GM19193 (cell line): Measurements from ENCODE around the gene ABCA6.

Experiments
- POLR2A ChIP-seq: IDR thresholded peaks from 4 replicates; pipeline ENCODE4 v1.6.1; 2011; ENCODE audit not compliant: insufficient read depth, insufficient read length; ENCODE audit errors: extremely low read depth

The ABCA6 gene

DNA sequence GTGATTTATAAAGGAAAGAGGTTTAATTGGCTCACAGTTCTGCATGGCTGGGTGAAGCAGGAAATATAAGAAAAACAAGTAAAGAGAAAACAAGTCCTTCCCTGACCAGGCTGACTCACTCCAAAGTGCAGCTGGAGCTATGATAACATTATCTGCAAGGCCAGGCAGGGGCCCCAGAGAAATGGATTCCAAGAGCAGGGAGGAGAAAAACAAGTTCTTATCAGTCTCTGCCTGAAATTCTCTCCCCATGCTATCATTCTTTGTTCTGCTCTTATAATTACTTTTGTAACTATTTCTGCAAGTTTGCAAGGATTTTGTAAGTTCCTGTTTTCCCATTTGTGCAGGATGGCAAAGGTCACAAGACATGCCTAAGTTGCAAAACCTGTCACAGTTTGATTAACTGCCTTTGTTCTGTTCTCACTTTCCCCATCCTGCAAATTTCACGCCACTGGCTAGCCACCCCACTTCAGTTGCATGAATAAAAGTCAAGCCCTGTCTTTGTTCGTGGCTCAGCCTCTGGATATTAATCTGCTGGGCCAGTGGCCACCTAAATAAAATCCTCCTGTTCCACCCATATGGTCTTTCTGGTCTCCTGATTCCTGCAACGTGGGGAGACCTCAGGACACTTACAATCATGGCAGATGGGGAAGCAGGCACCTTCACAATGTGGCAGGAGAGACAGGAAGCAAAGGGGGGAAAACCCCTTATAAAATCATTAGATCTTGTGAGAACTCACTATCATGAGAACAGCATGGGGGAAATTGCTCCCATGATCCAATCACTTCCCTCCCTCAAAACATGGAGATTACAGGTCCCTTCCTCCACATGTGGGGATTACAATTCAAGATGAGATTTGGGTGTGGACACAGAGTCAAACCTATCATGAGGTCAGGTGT is 94.1 kb downstream of the ABCA6 start:
- no peak for TF ChIP-seq POLR2A

DNA sequence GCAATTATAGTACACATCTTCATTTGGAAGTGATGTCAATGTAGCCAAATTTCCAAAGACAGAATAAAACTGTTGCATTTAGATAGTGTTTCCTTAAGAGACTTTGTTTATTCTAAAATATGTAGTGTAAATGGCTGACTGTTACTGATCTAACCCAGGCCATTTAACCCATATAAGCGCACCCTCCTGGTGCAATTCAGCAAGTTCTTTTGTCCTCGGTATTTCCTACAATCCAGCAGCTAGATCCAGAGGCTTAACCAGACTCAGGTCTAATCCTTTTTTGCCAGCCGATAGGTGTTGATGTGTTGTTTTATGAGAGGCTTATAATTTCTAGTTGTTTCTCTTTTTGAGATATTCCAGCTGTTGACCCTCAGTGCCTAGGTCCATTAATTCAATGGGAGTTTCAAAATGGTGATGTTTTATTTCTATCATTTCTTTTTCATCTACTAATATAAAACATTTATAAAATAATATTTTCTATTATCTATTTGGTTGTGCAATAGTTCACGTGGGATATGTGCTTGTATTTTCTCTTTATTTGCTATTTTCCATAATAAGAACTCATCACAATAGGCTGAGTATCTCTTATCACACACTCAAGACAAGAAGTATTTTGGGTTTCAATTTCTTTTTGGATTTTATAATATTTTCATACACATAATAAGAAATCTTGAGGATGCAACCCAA is 95.4 kb downstream of the ABCA6 start:
- TF ChIP-seq POLR2A: no peak

DNA sequence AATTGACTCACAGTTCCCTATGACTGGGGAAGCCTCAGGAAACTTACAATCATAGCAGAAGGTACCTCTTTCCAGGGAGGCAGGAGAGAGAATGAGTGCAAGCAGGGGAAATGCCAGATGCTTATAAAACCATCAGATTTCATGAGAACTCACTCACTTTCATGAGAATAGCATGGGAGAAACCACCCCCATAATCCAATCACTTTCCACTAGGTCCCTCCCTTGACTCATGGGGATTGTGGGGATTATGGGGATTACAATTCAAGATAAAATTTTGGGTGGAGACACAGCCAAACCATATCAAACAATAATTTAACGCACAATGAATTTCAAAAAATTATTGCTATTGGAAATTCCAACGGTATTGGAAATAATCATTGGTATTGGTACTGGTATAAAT is 96.0 kb downstream of the ABCA6 start:
- TF ChIP-seq POLR2A: no peak

DNA sequence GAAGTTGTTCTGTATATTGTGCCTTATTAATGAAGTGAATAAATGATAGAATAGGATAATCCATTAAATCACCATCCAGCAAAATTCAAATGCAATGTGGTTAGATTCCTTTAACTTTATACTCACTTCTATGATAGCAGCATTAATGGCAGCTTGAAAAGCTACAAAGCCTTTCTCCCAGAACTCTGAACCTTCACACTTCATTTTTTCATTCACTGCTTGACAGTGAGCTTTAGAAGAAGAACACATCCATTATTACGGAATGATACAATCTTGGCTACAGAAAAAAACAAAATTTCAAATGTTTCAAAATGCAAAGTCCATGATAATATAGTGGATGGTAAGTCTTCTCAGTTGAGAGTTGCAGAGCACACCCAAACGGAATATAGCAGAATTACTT is 97.3 kb downstream of the ABCA6 start:
- no peak for TF ChIP-seq POLR2A

DNA sequence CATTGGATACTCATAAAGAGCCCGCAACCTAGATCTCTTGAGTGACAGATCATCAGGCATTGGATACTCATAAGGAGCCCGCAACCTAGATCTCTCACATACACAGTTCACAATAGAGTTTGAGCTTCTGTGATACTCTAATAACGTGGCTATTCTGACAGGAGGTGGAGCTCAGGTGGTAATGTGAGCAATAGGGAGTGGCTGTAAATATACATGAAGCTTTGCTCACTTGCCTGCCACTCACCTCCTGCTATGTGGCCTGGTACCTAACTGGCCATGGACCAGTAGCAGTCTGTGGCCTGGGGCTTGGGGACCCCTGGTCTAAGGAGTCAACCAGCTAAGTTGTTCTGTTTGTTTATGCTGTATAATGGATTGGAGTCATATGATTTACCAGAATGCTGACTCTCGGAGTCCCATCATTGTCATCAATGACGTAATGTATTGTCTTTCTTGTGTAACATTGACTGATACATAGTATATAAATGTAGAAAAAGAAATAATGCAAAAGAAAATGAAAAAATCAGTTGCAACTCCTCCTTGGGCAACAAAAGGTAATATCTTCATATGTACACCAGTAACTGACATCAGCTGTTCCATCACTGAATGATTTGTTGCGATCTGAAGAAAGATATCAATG is 98.5 kb downstream of the ABCA6 start:
- TF ChIP-seq POLR2A: no peak

DNA sequence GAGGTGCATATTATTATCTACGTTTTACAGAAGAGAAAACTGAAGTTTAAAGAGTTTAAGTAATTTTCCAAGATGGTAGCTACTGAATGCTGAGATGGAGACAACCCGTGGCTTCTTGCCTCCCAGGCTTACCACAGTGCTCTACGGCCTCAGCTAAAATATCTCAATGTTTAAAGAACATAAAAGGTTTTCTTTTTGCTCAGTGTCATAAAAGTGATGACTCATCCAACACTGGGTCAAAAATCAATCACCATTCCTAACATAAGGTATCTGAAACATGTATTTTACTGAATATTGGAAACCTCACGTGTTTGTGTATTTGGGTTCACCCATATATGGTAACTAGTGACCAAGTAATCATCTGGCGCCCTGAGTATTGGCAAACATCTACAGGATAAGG is 99.4 kb downstream of the ABCA6 start:
- no peak for TF ChIP-seq POLR2A

DNA sequence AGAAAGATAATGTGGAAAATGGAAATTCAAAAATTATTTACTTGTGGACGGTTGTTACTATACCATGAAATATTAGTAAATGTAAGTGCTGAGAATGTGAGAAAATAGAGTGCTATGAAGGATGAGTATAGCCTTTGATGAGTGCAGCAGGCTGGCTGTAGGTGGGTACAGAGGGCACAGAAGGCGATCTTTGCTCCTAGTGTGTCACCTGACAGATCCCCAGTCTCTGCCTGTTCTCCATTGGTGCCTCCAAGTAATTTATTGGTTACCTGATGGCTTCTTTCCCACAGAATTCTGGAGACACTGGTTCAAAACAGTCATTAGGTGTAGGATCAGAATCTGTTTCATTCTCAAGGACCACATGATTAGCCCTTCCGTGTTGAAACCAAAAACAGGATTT is 109.9 kb downstream of the ABCA6 start:
- TF ChIP-seq POLR2A: no peak

DNA sequence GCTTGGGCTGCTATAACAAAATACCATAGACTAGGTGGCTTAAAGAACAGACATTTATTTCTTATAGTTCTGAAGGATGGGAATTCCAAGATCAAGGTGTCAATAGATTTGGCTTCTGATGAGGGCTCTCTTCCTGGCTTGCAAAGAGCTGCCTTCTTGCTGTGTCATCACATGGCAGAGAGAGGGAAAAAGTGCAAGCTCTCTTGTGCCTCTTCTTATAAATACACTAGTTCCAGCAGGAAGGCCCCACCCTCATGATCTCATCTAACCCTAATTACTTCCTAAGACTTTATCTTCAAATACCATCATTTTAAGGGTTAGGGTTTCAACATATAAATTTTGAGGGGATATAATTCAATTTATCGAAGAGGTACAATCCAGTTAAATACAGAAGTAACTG is 111.5 kb downstream of the ABCA6 start:
- no peak for TF ChIP-seq POLR2A
